Left ventricle myocardium inferior (tissue), 1 donor: ENCODE results near the gene HLA-E. TPM values are rescaled to one million over a fixed set of nuclear protein-coding genes. Genes with fewer than 3 reads are reported as not detected.

Experiments
- DNase-seq: peaks from one replicate; pipeline ENCODE4 v3.0.0-alpha.2; 2020
- H3K27ac ChIP-seq: fragments of 200-600 bp; replicated peaks from 2 replicates; pipeline ENCODE4 v1.8.0; 2021
- H3K27me3 ChIP-seq: fragments of 200-600 bp; 2 replicates; pipeline ENCODE4 v1.8.0; 2021; ENCODE audit warnings: low read depth
- H3K36me3 ChIP-seq: fragments of 200-600 bp; 2 replicates; pipeline ENCODE4 v1.8.0; 2021
- H3K4me1 ChIP-seq: fragments of 200-600 bp; 2 replicates; pipeline ENCODE4 v1.8.0; 2021
- H3K4me3 ChIP-seq: fragments of 200-600 bp; 2 replicates; pipeline ENCODE4 v1.8.0; 2021; ENCODE audit warnings: mild to moderate bottlenecking, moderate library complexity
- H3K9me3 ChIP-seq: fragments of 200-600 bp; replicated peaks from 2 replicates; pipeline ENCODE4 v1.8.0; 2021
- intact Hi-C: fragments of 100-400 bp; cut with micrococcal nuclease; formaldehyde crosslinking; loops from one replicate; pipeline ENCODE4 v1.11.0; 2022
- total RNA-seq: library from RNA; stranded (reverse); fragmentation: NEBNext Ultra II Directional; extraction: Animal tissue kit (Norgen Biotek cat#: 25700); gene quantifications from one replicate; pipeline ENCODE4 v1.2.1, GENCODE V29; 2021
- TF ChIP-seq, protein P1 (sequence below): fragments of 200-600 bp; IDR thresholded peaks from 2 replicates; pipeline ENCODE4 v1.8.0; 2021; ENCODE audit warnings: antibody characterized with exemption, mild to moderate bottlenecking, borderline replicate concordance
- donor health status: DM: no; HTN: yes; CAD: no; lungs with severe emphysema.

The HLA-E gene
- total RNA-seq, 1 donor from 2014 or later = 142 TPM

DNA sequence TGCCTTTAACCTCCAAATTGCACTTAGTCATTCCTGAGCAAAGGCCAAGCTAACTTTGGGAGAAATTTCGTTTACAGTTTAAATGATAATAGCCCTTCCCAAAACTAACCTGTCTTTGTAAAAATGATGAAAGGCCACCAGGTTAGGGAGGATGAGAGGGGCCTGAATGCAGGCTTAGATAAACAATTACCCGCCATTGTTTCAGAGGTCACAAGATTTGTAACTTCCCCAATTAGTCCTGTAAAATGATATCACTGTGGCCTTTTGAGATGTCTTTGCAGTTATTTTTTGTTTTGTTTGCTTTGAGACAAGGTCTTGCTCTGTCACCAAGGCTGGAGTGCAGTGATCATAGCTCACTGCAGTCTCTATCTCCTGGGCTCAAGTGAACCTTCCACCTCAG lies 40.7 kb downstream of the HLA-E start:
- no peaks in the 10 kb centered on the region for H3K27me3 ChIP-seq
- intact Hi-C loops = no loop called here
- no peak overlapping the region for H3K4me3 ChIP-seq

DNA sequence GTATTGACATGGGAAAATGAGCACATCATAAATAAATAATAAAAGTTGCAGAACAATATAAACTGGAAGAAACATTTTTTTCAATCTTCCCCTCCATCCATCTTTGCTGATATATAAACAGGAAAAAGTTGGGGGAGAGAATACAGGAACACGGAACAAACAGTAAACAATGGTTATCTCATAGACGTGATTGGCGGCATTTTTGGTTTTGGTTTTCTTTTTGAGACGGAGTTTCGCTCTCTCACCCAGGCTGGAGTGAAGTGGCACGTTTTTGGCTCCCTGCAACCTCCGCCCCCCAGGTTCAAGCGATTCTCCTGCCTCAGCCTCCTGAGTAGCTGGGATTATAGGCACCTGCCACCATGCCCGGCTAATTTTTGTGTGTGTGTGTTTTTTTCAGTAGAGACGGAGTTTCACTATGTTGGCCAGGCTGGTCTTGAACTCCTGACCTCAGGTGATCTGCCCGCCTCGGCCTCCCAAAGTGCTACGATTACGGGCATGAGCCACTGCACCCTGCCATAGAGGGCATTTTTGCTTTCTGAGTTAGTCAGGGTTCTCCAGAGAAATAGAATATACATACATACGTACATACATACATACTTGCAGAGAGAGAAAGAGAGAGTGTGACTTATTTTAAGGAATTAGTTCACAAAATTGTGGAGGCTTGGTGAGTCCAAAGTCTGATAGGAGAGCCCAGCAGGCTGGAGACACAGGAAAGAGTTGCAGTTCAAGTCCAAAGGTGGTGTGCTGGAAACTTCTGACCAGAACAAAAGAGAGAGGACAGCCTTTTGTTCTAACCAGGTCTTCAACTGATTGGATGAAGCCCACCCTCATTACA lies 44.4 kb downstream of the HLA-E start:
- peaks cover 6% of the 10 kb centered on the region for H3K4me1 ChIP-seq
- DNase-seq = no peak
- intact Hi-C loops = no loop called here
- no peak overlapping the region for H3K4me3 ChIP-seq
- TF ChIP-seq, protein P1, sequence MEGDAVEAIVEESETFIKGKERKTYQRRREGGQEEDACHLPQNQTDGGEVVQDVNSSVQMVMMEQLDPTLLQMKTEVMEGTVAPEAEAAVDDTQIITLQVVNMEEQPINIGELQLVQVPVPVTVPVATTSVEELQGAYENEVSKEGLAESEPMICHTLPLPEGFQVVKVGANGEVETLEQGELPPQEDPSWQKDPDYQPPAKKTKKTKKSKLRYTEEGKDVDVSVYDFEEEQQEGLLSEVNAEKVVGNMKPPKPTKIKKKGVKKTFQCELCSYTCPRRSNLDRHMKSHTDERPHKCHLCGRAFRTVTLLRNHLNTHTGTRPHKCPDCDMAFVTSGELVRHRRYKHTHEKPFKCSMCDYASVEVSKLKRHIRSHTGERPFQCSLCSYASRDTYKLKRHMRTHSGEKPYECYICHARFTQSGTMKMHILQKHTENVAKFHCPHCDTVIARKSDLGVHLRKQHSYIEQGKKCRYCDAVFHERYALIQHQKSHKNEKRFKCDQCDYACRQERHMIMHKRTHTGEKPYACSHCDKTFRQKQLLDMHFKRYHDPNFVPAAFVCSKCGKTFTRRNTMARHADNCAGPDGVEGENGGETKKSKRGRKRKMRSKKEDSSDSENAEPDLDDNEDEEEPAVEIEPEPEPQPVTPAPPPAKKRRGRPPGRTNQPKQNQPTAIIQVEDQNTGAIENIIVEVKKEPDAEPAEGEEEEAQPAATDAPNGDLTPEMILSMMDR = no peak
- no peaks in the 10 kb centered on the region for H3K27me3 ChIP-seq
- no peaks in the 10 kb centered on the region for H3K9me3 ChIP-seq
- H3K27ac ChIP-seq = peak overlapping the region; percentile 61
- H3K36me3 ChIP-seq = no peaks in the 10 kb centered on the region

More for the DNA sequence above, 40.7 kb downstream of the HLA-E start:
- TF ChIP-seq, protein P1 = no peak
- Histone ChIP-seq H3K4me1 (peaks cover 6% of the 10 kb centered on the region), H3K9me3 (no peaks in the 10 kb centered on the region), H3K36me3 (no peaks in the 10 kb centered on the region), H3K27ac (no peak overlapping the region)
- DNase-seq = no peak

DNA sequence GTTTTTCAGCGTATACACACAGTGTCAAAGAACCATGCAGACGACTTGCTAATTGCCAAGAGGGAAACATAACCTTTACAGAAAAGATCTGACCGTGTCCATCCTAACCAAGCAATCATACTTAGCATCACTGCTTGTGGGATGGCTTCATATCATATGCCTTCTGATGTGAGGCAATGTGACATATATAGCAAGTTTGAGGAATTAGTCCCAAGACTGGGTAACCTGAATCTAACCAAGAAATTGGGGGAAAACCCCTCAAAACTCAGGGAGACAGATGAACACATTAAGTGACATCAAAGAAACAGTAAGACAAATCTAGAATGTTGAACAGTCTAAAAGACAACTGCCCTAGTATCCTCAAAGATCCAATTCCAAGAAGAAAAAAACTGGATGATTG lies 48.6 kb downstream of the HLA-E start:
- Histone ChIP-seq H3K27ac (no peak overlapping the region), H3K4me1 (peaks cover 17% of the 10 kb centered on the region), H3K4me3 (no peak overlapping the region), H3K36me3 (no peaks in the 10 kb centered on the region), H3K27me3 (no peaks in the 10 kb centered on the region), H3K9me3 (no peaks in the 10 kb centered on the region)
- intact Hi-C loops = no loop called here
- TF ChIP-seq, protein P1 = no peak
- no peak for DNase-seq

- peaks cover 15% of the 10 kb centered on the region for H3K36me3 ChIP-seq
- peak overlapping the region; percentile 63 for H3K4me3 ChIP-seq
- no peaks in the 10 kb centered on the region for H3K9me3 ChIP-seq
- DNase-seq = peak; percentile 69
- intact Hi-C loops = no loop called here
- H3K4me1 ChIP-seq = peaks cover 28% of the 10 kb centered on the region
- TF ChIP-seq, protein P1 = peak; percentile 99
- peak overlapping the region; percentile 81 for H3K27ac ChIP-seq
- no peaks in the 10 kb centered on the region for H3K27me3 ChIP-seq
Observed at GRCh38 chr6:30541515-30542403, 52.5 kb downstream of the HLA-E start.

DNA sequence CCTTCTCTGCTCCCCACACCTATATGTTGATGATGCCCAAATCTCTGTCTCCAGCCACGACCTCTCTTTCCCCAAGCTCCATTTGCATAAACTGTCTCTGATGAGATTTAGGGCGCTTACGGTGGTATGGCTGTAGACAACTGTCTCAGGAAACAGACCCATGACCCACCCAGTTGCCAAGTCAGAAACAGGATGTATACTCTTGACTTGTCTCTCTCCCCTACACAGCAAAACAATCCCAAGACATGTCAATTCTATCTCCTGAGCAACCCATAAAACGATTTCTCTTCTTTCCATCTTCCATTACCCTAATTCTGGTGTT lies 53.1 kb downstream of the HLA-E start:
- intact Hi-C loops = no loop called here
- Histone ChIP-seq H3K9me3 (no peaks in the 10 kb centered on the region), H3K36me3 (peaks cover 21% of the 10 kb centered on the region), H3K27ac (peak overlapping the region; percentile 81), H3K4me3 (peak overlapping the region; percentile 63), H3K27me3 (no peaks in the 10 kb centered on the region), H3K4me1 (peaks cover 28% of the 10 kb centered on the region)
- DNase-seq = no peak
- TF ChIP-seq, protein P1 = no peak
